Measurements from ENCODE around the gene C1orf159.

DNA sequence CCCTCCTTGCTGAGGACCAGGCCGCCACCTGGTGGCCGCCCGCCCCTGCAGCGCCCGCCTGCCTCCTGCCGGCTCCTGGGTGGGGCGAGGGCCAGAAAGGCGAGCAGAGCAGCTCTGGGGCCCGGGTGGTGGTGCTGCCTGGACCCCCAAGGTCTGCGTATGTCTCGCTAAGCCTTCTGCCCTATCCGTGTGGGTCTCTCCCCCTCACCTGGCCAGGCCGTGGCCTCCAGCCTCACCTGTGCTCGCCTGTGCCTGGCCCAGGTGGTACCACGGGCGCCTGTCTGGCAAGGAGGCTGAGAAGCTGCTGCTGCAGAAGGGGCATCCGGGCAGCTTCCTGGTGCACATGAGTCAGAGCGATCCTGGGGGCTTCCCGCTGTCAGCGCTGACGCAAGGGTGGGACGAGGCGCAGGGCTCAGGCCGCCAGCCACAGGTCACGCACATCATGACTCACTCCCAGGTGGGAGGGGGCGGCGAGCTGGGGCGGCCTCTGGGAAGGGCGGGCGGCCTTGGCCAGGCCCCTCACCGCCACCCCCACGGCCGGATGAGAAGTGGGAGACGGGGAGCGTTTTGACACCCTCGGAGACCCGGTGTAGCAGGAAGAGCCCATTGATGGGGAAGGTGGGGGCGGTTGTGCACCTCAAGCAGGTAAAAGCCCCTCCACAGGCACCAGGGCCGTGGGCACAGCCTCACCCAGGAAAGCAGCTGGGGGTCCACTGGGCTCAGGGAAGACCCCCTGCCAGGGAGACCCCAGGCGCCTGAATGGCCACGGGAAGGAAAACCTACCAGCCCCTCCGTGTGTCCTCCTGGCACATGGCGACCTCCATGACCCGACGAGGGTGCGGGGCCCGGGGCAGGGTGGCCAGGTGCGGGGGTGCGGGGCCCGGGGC lies 51.7 kb downstream of the C1orf159 start:
- TF ChIP-seq, protein P1, sequence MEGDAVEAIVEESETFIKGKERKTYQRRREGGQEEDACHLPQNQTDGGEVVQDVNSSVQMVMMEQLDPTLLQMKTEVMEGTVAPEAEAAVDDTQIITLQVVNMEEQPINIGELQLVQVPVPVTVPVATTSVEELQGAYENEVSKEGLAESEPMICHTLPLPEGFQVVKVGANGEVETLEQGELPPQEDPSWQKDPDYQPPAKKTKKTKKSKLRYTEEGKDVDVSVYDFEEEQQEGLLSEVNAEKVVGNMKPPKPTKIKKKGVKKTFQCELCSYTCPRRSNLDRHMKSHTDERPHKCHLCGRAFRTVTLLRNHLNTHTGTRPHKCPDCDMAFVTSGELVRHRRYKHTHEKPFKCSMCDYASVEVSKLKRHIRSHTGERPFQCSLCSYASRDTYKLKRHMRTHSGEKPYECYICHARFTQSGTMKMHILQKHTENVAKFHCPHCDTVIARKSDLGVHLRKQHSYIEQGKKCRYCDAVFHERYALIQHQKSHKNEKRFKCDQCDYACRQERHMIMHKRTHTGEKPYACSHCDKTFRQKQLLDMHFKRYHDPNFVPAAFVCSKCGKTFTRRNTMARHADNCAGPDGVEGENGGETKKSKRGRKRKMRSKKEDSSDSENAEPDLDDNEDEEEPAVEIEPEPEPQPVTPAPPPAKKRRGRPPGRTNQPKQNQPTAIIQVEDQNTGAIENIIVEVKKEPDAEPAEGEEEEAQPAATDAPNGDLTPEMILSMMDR (IDR thresholded peaks at IDR 0.05), result peak; percentile 53 to 85
- TF ChIP-seq POLR2A (IDR thresholded peaks at IDR 0.05) (no peak), POLR2AphosphoS5 (IDR thresholded peaks at IDR 0.05) (no peak), EP300 (IDR thresholded peaks at IDR 0.05) (no peak)
